Activated CD4-positive, alpha-beta T cell treated with anti-CD3 and anti-CD28 coated beads for 4 hours (primary cell): ENCODE results near the gene AQP12A.
"Not testable (repeated sequence)": the region's sequence is repeated elsewhere in the genome, so short reads cannot be mapped to it uniquely, and the experiment has no call there.

Experiments used
- DNase-seq, 2 donors: peaks; one replicate each; pipeline ENCODE4 v3.0.0-alpha.2; 2020

The AQP12A gene

GRCh38 chr2:240662681-240663080 lies 29.0 kb upstream of the AQP12A start:
- DNase-seq: no peak

- DNase-seq: no peak
Measured at GRCh38 chr2:240663546-240664190, 28.0 kb upstream of the AQP12A start.

- no peak for DNase-seq
Measured at GRCh38 chr2:240664622-240665021, 27.0 kb upstream of the AQP12A start.

GRCh38 chr2:240670402-240670801 lies 21.3 kb upstream of the AQP12A start:
- DNase-seq: no peak

- DNase-seq: no peak
Measured at GRCh38 chr2:240670950-240671349, 20.7 kb upstream of the AQP12A start.

DNA sequence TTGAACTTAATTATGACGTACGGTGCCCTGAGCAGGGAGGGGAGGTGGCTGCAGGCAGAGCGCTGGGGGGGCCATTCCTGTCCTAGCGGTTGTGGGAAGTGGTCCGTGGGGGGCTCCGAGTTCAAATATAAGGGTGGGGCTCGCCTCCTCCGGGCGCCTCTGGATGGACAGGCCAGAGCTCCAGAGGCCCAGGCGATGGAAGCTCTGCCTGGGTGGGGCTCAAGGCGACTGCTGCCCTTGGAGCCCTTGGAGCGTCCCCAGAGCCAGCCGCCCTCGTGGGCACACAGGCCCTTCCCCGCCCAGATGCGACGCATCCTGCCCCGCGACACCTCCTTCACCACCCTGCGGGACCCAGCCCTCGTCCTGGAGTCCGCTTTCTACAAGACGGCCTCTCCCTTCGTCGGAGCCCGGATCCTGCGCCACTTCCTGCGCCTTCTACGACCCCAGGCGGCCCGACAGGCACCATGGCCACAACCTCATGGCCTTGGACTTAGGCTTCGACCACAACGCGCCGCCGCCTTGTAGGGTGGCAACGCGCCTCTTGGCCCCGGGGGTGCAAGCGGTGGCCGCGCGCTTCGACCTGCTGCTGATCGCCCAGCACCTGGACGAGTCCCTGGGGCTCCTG lies 19.5 kb upstream of the AQP12A start:
- no peak for DNase-seq

DNA sequence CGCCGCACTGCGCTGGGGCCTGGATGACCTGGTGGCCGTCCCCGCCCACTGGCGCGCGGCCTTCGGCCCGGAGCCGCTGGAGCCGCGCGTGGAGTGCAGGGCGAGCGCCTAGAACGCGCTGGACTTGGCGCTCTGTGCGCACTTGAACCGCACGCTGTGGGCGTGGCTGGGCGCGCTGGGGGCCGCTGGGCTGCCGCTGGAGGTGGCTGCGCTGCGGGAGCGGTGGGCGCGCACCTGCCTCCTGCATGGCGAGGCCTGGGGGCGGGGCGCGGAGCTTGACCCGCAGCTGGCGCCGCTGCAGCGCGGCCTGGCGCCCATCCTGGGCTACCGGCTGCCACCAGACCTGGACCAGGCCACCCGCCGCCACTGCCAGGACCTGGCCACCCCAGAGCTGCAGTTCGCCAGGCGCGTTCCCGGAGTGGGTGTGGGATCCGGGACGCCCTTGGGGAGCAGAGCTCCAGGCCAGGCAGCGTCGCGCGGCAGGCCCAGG lies 18.9 kb upstream of the AQP12A start:
- no peak for DNase-seq

GRCh38 chr2:240674461-240675184 lies 17.0 kb upstream of the AQP12A start:
- DNase-seq: not testable (repeated sequence)

DNA sequence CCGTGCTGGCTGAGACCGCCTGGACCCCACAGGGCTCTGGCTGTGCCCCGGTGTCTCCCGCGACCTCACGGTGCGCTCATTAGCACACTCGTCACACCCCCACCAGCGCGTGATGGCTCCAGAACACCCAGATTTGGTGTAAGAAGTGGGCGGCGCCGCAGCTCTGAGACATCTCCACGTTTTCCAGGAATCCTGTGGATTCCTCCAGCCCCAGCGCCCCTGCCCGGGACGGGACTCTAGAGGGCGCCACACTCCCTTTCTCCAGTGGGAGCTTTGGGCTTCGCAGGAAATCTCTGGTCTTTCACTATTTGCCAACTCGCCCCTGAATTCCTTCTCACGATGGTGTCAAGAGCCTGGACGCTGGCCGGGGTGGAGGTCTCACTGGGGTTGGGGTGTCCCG lies 16.3 kb upstream of the AQP12A start:
- not testable (repeated sequence) for DNase-seq

- DNase-seq: not testable (repeated sequence)
Measured at GRCh38 chr2:240678043-240678442, 13.6 kb upstream of the AQP12A start.

GRCh38 chr2:240678909-240679308 lies 12.8 kb upstream of the AQP12A start:
- not testable (repeated sequence) for DNase-seq

DNA sequence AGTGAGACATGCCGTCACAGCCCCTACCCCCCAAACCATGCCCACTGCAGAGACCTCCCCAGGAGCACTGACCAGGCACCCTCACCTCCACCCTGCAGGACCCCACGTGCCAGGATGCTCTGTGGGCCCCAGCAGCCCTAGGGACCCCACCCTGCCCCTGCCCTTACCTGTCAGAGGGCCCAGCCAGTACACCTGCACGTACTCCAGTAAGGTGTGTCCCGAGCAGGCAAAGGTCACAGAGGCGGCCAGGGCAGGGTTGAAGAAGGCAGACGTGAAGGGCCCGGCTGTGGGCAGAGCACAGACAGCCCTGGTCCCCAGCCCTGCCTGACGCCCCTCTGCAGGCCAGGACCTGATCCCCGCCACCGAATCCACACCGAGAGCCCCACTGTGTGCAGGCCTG lies 11.5 kb upstream of the AQP12A start:
- not testable (repeated sequence) for DNase-seq

DNA sequence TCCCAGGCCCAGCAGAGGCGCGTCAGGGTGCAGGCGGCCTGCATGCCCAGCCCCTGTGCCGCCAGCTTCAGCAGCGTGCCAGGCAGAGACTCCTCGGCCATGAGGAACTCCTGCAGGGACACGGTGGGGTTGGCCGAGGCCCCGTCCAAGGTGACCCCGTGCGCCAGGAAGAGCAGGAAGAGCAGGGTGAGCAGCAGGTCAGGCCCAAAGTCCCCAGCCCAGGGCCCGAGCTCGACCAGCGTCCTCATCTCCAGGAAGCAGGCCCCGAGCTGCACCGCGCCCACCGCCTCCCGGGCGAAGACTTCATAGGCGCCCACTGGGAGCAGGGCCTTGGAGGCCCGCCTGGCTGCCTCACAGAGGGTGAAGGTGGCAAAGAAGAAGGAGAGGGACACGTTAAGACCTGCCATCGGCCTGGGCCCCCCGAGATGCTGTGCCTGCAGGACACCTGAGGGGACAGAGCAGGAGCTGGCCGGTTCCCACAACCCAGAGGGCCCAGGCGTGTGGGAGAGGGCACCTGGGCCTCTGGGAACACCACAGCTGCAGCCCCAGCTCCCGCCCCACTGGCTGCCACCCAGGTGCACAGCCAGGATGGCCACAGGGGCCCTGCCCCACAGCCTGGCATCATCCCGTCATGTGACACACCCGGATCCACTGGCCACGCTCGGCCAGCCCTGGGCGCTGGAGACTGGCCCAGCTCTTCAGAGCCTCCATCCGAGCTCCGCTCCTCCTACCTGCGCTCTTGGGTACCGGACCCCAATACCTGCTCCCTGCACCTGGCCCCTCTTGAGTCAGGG lies 9.0 kb upstream of the AQP12A start, which contains the start of gene AQP12B:
AQP12B (minus strand) TSS at position 455 of the 794 bp plus-strand sequence; CDS start at position 407, 48 bp downstream.
- not testable (repeated sequence) for DNase-seq

DNA sequence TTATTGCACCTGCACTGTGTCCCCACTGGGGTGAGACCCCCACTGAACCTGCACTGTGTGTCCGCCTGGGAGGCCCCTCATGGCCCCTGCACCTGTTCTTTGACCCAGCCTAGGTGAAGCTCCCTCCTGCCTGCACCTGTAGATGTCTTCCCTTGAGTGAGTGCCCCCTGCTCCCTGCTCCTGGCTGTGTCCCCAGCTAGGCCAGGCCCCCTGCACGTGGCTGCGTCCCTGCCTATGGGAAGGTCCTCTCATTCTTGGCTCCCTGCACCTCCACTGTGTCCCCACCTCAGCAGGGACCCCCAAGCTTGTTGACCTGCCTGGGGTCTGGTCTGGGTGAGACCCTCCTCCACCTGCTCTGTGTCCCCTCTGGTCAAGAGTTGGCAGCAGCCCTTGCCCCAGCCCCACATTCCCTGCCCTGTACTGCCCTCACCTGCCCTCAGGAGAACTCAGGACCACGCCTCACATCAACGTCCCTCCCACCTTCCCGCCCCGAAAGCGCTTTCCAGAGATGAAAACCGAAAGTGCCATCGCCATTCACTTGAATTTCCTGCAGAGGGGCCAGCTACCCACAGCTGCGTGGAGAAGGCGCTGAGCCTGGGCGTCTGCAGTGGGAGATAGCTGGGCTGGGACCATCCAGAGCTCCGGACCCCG lies 8.2 kb upstream of the AQP12A start:
- not testable (repeated sequence) for DNase-seq

- not testable (repeated sequence) for DNase-seq
Measured at GRCh38 chr2:240683980-240684728, 7.5 kb upstream of the AQP12A start.

DNA sequence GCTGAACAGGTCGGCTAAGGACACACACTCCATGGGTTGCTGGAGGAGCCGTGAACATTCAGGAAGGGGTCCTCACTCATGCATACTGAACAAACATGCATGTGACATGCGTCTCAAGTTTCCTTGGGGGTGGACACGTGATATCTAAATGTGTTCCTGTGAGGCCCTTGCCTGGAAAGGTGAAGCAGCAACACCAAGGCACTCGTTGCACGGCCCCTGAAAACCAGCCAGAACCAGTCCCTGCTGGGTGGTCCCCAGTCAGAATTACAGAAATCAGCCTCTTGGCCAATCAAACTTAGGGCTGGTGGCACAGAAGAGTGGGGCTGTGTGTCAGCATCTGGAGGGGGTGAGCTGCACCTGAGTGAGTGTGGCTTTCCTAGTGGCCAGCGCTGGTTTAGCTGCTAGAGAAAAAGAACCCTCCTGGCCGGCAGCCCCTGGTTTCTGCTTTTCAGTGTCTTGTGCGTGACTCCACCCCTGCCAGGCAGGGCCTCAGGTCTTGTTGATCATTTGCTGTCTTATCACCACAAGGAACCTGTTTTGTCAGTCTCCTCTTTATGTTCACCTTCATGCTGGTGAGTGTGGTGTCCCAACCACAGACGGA lies 5.8 kb upstream of the AQP12A start:
- no peak for DNase-seq

DNA sequence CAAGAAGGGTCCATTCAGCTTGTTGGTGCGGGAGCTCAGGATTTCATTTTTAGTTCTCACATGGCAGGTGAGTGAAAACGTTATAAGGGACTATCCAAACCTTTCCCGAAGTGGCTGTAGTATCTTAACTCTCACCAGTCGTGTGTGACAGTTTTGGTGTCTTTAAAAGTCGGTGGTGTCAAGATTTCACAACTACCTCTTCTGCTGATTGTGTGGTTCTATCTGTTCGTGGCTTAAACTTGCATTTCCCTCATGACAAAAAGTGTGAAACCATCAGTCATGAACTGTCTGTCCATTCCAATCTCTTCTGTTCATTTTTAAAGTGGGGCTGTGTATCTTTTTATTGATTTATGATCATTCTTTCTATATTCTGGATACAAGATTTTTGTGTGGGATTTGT lies 5.2 kb upstream of the AQP12A start:
- DNase-seq: no peak

DNA sequence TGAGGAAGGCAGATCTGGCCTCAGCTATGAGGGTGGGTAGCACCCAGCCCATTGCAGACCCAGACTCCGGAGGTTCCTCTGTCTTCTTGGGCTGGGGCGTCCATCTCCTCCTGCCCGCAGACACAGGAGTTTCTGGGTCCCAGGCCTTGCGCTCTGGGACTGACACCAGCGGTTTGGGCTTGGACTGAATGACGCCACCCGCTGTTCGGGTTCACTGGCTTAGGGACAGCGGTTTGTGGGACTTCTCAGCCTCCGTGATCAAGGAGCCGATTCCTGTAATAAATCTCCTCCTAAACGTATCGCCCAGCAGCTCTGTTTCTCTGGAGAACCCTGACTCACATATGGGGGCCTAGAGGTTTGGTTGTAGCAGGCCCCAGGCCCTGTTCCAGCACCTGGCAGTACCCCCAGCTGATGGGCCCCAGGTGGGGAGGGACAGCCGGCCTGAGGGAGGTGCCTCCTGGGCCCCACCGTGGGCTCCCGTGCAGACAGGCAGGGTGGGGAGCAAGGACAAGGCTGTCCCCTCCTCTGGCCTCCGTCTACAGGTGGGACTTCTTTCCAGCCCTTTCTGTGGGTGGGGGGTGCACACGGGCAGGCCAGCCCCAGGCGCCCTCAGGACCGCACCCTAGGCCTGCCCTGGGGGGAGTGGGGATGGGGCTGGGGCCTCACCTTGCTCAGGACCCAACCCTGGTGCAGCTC lies 4.5 kb upstream of the AQP12A start:
- no peak for DNase-seq

DNA sequence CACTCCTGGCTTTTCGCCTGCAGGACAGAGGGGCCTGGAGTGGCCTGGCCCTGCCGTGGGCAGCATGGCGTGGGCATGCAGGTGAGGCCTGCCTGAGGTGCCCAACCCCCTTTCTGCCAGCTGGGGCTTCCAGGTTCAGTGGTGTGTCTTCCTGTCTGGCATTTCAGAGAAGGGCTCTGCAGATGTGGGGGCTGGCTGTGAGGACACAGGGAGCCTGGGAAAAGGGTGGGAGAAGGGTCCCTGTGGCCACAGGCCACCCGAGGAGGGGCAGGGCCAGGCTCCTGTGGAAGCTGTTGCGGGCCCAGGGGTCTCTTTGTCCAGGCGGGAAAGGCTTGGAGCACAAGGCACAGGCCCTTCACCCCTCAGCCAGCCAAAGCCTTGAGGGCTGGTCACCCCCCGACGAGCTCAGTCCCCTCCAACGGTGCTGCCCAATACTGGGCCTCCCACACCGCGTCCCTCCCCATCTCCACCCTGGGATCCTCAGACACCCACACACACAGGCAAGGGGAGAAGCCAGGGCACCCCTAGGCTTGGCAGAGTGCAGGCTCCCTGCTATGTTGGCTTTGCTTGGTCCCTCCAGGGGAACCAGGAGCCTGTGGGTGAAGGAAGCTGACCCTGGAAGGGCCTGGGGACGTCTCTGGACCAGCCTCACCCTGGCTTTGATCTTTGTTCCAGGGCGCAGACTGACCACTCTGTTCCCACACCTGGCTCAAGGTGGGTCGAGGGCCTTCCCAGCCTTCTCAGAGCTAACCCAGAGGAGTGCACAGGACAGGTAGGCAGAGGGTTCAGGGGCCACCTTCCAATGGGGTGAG lies 3.7 kb upstream of the AQP12A start:
- no peak for DNase-seq

- DNase-seq: no peak
Measured at GRCh38 chr2:240688553-240688919, 3.1 kb upstream of the AQP12A start.
